ENCODE measurements around the gene DDX21.
"Not testable (repeated sequence)": the region's sequence is repeated elsewhere in the genome, so short reads cannot be mapped to it uniquely, and the experiment has no call there.

DDX21 gene

GRCh38 chr10:68988530-68989316 lies 32.8 kb downstream of the DDX21 start, which contains the start of gene KIFBP:
TSS of gene KIFBP (plus strand) at chr10:68988803. CDS start at chr10:68988833, 30 bp downstream.
- DNase-seq (ENCODE audit: low read depth, low spot score) = peak; percentile 62

GRCh38 chr10:68989317-68989990 lies 33.5 kb downstream of the DDX21 start:
- no peak for DNase-seq (ENCODE audit: low read depth, low spot score)

GRCh38 chr10:68992636-68993440 lies 36.9 kb downstream of the DDX21 start:
- DNase-seq (ENCODE audit: low read depth, low spot score) = no peak

- DNase-seq (ENCODE audit: low read depth, low spot score) = no peak
Observed at GRCh38 chr10:68997211-68997610, 41.2 kb downstream of the DDX21 start.

- DNase-seq (ENCODE audit: low read depth, low spot score) = no peak
Observed at GRCh38 chr10:69004821-69005220, 48.9 kb downstream of the DDX21 start.

GRCh38 chr10:69005704-69006485 lies 49.9 kb downstream of the DDX21 start:
- no peak for DNase-seq (ENCODE audit: low read depth, low spot score)

- DNase-seq (ENCODE audit: low read depth, low spot score) = no peak
Observed at GRCh38 chr10:69007260-69007659, 51.3 kb downstream of the DDX21 start.

- DNase-seq (ENCODE audit: low read depth, low spot score) = no peak
Observed at GRCh38 chr10:69009360-69009759, 53.4 kb downstream of the DDX21 start.

- DNase-seq (ENCODE audit: low read depth, low spot score) = no peak
Observed at GRCh38 chr10:69010151-69010640, 54.2 kb downstream of the DDX21 start.

- not testable (repeated sequence) for DNase-seq (ENCODE audit: low read depth, low spot score)
Observed at GRCh38 chr10:69012778-69013177, 56.8 kb downstream of the DDX21 start.

- DNase-seq (ENCODE audit: low read depth, low spot score) = no peak
Observed at GRCh38 chr10:69014171-69014570, 58.2 kb downstream of the DDX21 start.

GRCh38 chr10:69018613-69019012 lies 62.6 kb downstream of the DDX21 start:
- DNase-seq (ENCODE audit: low read depth, low spot score) = no peak

GRCh38 chr10:69022611-69023010 lies 66.6 kb downstream of the DDX21 start:
- DNase-seq (ENCODE audit: low read depth, low spot score) = no peak

- DNase-seq (ENCODE audit: low read depth, low spot score) = no peak
Observed at GRCh38 chr10:69025370-69025896, 69.5 kb downstream of the DDX21 start.

GRCh38 chr10:69033256-69033655 lies 77.3 kb downstream of the DDX21 start:
- DNase-seq (ENCODE audit: low read depth, low spot score) = no peak

All from activated CD4-positive, CD25-positive, alpha-beta regulatory T cell treated with anti-CD3 and anti-CD28 coated beads, Interleukin-2, amount 50 U/mL, for 16 hours (primary cell).